B cell (primary cell): ENCODE results near the gene LMO3. TPM values are rescaled to one million over a fixed set of nuclear protein-coding genes. Genes with fewer than 3 reads are reported as not detected.

Source experiments
- ATAC-seq: fragments of 200-7000 bp; cut with Tn5 transposase; one replicate; pipeline ENCODE4 v1.10.0; 2021; ENCODE audit warnings: low read depth, mild to moderate bottlenecking, moderate number of reproducible peaks, moderate library complexity
- CTCF ChIA-PET: fragments of 350-600 bp; sonication (Branson Sonifier 250); formaldehyde crosslinking; loops from one replicate; lab custom pipeline; 2021; ENCODE audit warnings: antibody characterized with exemption, inconsistent platforms; lab: Charles Lee
- POLR2A ChIA-PET: fragments of 350-600 bp; sonication (Branson Sonifier 250); formaldehyde crosslinking; loops from one replicate; lab custom pipeline; 2021; ENCODE audit warnings: antibody characterized with exemption; lab: Charles Lee
- DNase-seq: peaks from one replicate; pipeline ENCODE4 v3.0.0; 2013
- H2AFZ ChIP-seq: 2 replicates; pipeline ENCODE4 v1.6.1; 2012; ENCODE audit warnings: mild to moderate bottlenecking, low read depth, low read length; ENCODE audit not compliant: insufficient read depth, poor library complexity, severe bottlenecking
- H3K27ac ChIP-seq, 2 donors: 1 replicate in 1 of 2; 2 replicates in 1 of 2; pipeline ENCODE4 v1.5.1; 2012 to 2013; ENCODE audit warnings: low read length in 2 of 2, mild to moderate bottlenecking in 2 of 2, moderate library complexity in 1 of 2
- H3K27me3 ChIP-seq, 4 experiments: fragments of 200-600 bp in 1 of 4; sonication (generic) in 1 of 4; replicated peaks in 1 of 4; 1 replicate in 2 of 4; 2 replicates in 2 of 4; pipeline versions ENCODE4 v1.6.1 to v1.7.0; 2013 to 2016; ENCODE audit warnings: low read length in 3 of 4, mild to moderate bottlenecking in 2 of 4, mixed read lengths in 1 of 4, moderate library complexity in 1 of 4; ENCODE audit not compliant: insufficient read depth in 4 of 4, control insufficient read depth in 3 of 4; ENCODE audit errors: control extremely low read depth in 1 of 4
- H3K36me3 ChIP-seq, 2 experiments: replicated peaks in 1 of 2; 1 replicate in 1 of 2; 2 replicates in 1 of 2; pipeline versions ENCODE4 v1.6.1 to v1.7.1; 2013; ENCODE audit warnings: low read length in 1 of 2; ENCODE audit not compliant: insufficient read depth in 2 of 2, control insufficient read depth in 1 of 2; ENCODE audit errors: control extremely low read depth in 1 of 2, extremely low read depth in 1 of 2
- H3K4me1 ChIP-seq, 2 donors: fragments of 200-600 bp in 1 of 2; sonication (generic) in 1 of 2; 1 replicate in 1 of 2; 2 replicates in 1 of 2; pipeline versions ENCODE4 v1.5.1 to v1.6.1; 2013 to 2017; ENCODE audit warnings: low read length in 2 of 2; ENCODE audit not compliant: control insufficient read depth in 2 of 2, insufficient read depth in 2 of 2
- H3K4me2 ChIP-seq: replicated peaks from 2 replicates; pipeline ENCODE3; 2012; ENCODE audit warnings: mild to moderate bottlenecking, low read depth, low read length; ENCODE audit not compliant: poor library complexity, severe bottlenecking
- H3K4me3 ChIP-seq, 5 experiments: fragments of 200-600 bp in 1 of 5; sonication (generic) in 1 of 5; 1 replicate in 3 of 5; 2 replicates in 2 of 5; pipeline versions ENCODE4 v1.5.1 to v1.7.0; 2011 to 2016; ENCODE audit warnings: low read length in 4 of 5, mild to moderate bottlenecking in 4 of 5, low read depth in 2 of 5, control low read depth in 1 of 5, moderate library complexity in 1 of 5; ENCODE audit not compliant: insufficient read depth in 1 of 5; ENCODE audit errors: control extremely low read depth in 1 of 5, extremely low read depth in 1 of 5
- H3K79me2 ChIP-seq: fragments of 200-600 bp; sonication (generic); one replicate; pipeline ENCODE4 v1.6.0; 2016; ENCODE audit warnings: low read length; ENCODE audit not compliant: control insufficient read depth, insufficient read depth
- H3K9ac ChIP-seq: fragments of 200-600 bp; sonication (generic); 2 replicates; pipeline ENCODE4 v1.6.1; 2017; ENCODE audit warnings: mild to moderate bottlenecking, low read length, moderate library complexity
- H3K9me3 ChIP-seq, 3 donors: one replicate each; pipeline versions ENCODE4 v1.6.1 to v1.7.1; 2013; ENCODE audit warnings: low read length in 2 of 3; ENCODE audit not compliant: control insufficient read depth in 2 of 3, insufficient read depth in 1 of 3; ENCODE audit errors: control extremely low read depth in 1 of 3
- H4K20me1 ChIP-seq: 2 replicates; pipeline ENCODE4 v1.6.0; 2012; ENCODE audit warnings: mild to moderate bottlenecking, low read length; ENCODE audit not compliant: insufficient read depth, control insufficient read depth, poor library complexity, severe bottlenecking
- H3K27ac Mint-ChIP-seq: one replicate; pipeline ENCODE4 v1.8.0; 2021; ENCODE audit warnings: mixed read lengths
- H3K27me3 Mint-ChIP-seq: one replicate; pipeline ENCODE4 v1.8.0; 2021; ENCODE audit warnings: mixed read lengths
- H3K4me1 Mint-ChIP-seq: one replicate; pipeline ENCODE4 v1.8.0; 2021; ENCODE audit warnings: mixed read lengths
- H3K4me3 Mint-ChIP-seq: one replicate; pipeline ENCODE4 v1.8.0; 2021; ENCODE audit warnings: mixed read lengths
- H3K9me3 Mint-ChIP-seq: one replicate; pipeline ENCODE4 v1.8.0; 2022; ENCODE audit warnings: mixed read lengths; ENCODE audit not compliant: insufficient read depth
- CTCF ChIP-seq: fragments of 200-600 bp; IDR thresholded peaks from one replicate; pipeline ENCODE4 v1.8.0; 2022; ENCODE audit warnings: antibody characterized with exemption, mild to moderate bottlenecking
- EZH2 ChIP-seq: IDR thresholded peaks from 2 replicates; pipeline ENCODE4 v1.6.1; 2012; ENCODE audit warnings: borderline replicate concordance, low read depth, mild to moderate bottlenecking, moderate library complexity, low read length; ENCODE audit not compliant: insufficient read depth, poor library complexity, severe bottlenecking
- whole genome bisulfite sequencing: methylation state at CpG from one replicate; pipeline ENCODE4 v1.1.5; 2013; ENCODE audit warnings: missing lambda C conversion rate; ENCODE audit not compliant: insufficient coverage; 5-methylcytosine and 5-hydroxymethylcytosine counted together
- intact Hi-C: fragments of 100-400 bp; cut with micrococcal nuclease; formaldehyde crosslinking; loops from one replicate; pipeline ENCODE4 v1.10.0; 2022
- polyA plus RNA-seq: library from polyadenylated mRNA; depleted of rRNA; stranded (reverse); fragments of >200 nt; gene quantifications from 2 replicates; pipeline ENCODE4 v1.2.3, GENCODE V29; 2012
- total RNA-seq, 2 donors: library from RNA; stranded (reverse); fragments of 120-200 nt in 1 of 2; gene quantifications; 1 replicate in 1 of 2; 2 replicates in 1 of 2; pipeline versions ENCODE4 v1.2.3 to v1.2.4, GENCODE V29; 2013 to 2022

Gene LMO3
- total and polyA plus RNA-seq, 2 donors (not counting 1 experiment from before 2014, with no cell fraction given) = not detected

DNA sequence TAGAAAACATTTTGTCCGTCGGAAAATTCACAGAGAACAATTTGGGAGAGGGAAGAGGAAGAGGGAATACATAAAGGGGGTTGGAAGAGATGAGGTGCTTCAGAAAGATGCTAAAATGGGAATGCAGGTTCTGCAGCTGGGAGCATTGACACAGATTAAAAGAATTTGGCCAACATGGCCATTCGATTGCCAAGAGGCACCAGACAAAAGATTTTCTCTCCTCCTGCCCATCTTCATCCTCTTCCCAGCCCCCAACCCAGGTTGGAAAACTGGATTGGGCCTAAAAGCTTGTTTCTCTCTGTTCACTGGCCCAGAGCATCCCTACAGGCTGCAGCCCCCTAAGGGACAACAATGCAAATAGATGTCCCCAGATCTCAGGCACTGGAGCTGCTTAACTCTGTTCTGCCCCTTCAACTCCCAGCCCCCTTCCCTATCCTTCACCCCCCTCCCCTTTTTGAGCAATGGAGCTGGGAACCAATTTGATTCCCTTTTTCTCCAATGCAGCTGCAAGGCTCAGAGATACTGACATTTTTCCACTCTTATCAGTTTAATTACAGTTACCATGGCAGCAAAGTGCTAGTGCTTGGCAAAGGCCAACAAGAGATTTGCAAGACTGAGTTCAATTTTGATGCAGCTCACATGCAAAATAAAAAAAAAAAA is 1.9 kb downstream of the LMO3 start:
- TF ChIP-seq CTCF (no peak), EZH2 (no peak)
- Histone ChIP-seq H4K20me1 (no peaks in the 10 kb centered on the region), H2AFZ (no peak overlapping the region), H3K4me3 (no peak overlapping the region), H3K4me1 (peaks cover 0 to 5% of the 10 kb centered on the region in 2 donors), H3K27me3 (peaks cover 0 to 19% (median 4%) of the 10 kb centered on the region in 4 experiments), H3K79me2 (no peaks in the 10 kb centered on the region), H3K4me2 (no peak overlapping the region), H3K36me3 (no peaks in the 10 kb centered on the region), H3K9ac (no peak overlapping the region), H3K9me3 (peaks cover 0 to 13% (median 0%) of the 10 kb centered on the region in 3 donors), H3K27ac (no peak overlapping the region)
- ChIA-PET POLR2A (no interaction called here), CTCF (no interaction called here)
- Mint-ChIP-seq H3K27me3 (peaks cover 46% of the 10 kb centered on the region), H3K4me3 (no peak overlapping the region), H3K27ac (no peak overlapping the region), H3K4me1 (peaks cover 6% of the 10 kb centered on the region), H3K9me3 (no peaks in the 10 kb centered on the region)
- intact Hi-C loops = no loop called here
- WGBS = 83% methylated on average over 2 of the region's 3 CpGs
- no peak for ATAC-seq
- DNase-seq = no peak

DNA sequence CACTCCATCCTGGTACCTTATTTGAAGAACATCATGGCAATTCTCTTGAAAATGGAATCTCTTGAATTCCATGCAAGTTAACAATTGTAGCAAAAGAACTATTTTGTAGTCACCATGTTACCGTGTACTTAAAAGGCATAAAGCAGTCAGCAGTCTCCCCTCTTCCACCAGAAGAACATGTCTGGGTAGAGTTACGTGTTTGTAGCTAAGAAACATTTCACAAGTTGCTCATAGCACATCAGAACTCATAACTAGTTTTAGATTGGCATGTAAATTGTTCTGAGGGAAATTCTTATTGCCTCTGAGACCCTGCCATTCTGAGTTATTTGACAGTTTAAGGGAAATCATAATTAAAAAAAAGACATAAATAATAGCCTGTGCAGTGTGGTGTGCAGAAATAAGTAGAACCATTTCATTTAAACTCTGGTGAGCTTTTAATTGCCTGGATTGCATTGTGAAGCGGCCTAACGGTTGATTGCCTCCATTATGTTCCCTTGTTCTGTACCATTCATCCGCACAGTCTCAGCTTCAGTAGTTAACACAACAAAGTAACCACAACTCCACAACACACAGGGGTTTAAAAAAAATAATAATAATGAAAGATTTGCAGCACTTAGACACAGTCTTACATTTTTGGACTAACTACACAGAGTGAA is 2.6 kb downstream of the LMO3 start:
- no peak overlapping the region for H3K4me3 Mint-ChIP-seq
- no peaks in the 10 kb centered on the region for H3K36me3 ChIP-seq
- peaks cover 0 to 5% of the 10 kb centered on the region in 2 donors for H3K4me1 ChIP-seq
- H3K9me3 ChIP-seq = peaks cover 0 to 13% (median 0%) of the 10 kb centered on the region in 3 donors
- intact Hi-C loops = no loop called here
- no CpG with 5 or more reads among the region's 5 CpGs for WGBS
- H3K27ac ChIP-seq = no peak overlapping the region
- H3K4me1 Mint-ChIP-seq = peaks cover 6% of the 10 kb centered on the region
- no peak overlapping the region for H3K4me2 ChIP-seq
- ATAC-seq (no peak), DNase-seq (no peak)
- no peak overlapping the region for H3K27ac Mint-ChIP-seq
- POLR2A ChIA-PET = no interaction called here
- H2AFZ ChIP-seq = no peak overlapping the region
- TF ChIP-seq EZH2 (no peak), CTCF (no peak)
- H3K79me2 ChIP-seq = no peaks in the 10 kb centered on the region
- peaks cover 0 to 19% (median 4%) of the 10 kb centered on the region in 4 experiments for H3K27me3 ChIP-seq
- CTCF ChIA-PET = no interaction called here
- no peaks in the 10 kb centered on the region for H4K20me1 ChIP-seq
- peaks cover 41% of the 10 kb centered on the region for H3K27me3 Mint-ChIP-seq
- H3K9ac ChIP-seq = no peak overlapping the region
- no peak overlapping the region for H3K4me3 ChIP-seq
- no peaks in the 10 kb centered on the region for H3K9me3 Mint-ChIP-seq
